ENCODE results near the gene MAP2K7.

The MAP2K7 gene

DNA sequence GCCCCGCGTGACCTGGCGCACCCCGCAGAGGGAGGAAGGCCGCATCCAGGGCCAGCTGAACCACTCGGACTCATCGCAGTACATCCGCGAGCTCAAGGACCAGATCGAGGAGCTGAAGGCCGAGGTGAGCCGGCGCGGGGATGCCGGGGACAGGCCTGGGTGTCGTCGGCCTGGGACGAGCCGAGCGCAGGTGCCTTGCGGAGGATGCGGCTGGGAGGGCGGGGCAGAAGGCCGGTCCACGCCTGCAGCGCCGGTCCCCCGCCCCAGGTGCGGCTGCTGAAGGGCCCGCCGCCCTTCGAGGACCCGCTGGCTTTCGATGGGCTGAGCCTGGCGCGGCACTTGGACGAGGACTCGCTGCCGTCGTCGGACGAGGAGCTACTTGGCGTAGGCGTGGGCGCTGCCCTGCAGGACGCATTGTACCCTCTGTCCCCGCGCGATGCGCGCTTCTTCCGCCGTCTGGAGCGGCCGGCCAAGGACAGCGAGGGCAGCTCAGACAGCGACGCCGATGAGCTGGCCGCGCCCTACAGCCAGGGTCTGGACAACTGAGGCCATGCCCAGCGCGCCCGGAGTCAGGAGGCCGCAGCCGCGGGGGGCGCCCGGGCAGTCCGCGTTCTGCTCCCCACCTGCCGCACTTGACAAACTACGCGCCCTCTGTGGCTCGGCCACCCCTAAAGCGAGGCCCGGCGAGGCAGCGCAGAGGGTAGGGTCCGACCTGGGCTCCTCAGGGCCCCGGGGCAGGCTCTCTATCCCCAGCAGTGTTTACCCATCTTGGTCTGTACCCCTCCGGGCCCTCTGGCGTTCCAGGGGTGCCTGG lies 40.3 kb upstream of the MAP2K7 start:
- H3K4me3 ChIP-seq (ENCODE audit: control insufficient read depth, low read depth, low read length): no peak overlapping the region
- DNase-seq (ENCODE audit: low read depth): no peak
- TF ChIP-seq, protein P1, sequence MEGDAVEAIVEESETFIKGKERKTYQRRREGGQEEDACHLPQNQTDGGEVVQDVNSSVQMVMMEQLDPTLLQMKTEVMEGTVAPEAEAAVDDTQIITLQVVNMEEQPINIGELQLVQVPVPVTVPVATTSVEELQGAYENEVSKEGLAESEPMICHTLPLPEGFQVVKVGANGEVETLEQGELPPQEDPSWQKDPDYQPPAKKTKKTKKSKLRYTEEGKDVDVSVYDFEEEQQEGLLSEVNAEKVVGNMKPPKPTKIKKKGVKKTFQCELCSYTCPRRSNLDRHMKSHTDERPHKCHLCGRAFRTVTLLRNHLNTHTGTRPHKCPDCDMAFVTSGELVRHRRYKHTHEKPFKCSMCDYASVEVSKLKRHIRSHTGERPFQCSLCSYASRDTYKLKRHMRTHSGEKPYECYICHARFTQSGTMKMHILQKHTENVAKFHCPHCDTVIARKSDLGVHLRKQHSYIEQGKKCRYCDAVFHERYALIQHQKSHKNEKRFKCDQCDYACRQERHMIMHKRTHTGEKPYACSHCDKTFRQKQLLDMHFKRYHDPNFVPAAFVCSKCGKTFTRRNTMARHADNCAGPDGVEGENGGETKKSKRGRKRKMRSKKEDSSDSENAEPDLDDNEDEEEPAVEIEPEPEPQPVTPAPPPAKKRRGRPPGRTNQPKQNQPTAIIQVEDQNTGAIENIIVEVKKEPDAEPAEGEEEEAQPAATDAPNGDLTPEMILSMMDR (IDR thresholded peaks at IDR 0.05; ENCODE audit: control insufficient read depth, insufficient read depth, low read depth, low read length, missing control alignments): no peak

DNA sequence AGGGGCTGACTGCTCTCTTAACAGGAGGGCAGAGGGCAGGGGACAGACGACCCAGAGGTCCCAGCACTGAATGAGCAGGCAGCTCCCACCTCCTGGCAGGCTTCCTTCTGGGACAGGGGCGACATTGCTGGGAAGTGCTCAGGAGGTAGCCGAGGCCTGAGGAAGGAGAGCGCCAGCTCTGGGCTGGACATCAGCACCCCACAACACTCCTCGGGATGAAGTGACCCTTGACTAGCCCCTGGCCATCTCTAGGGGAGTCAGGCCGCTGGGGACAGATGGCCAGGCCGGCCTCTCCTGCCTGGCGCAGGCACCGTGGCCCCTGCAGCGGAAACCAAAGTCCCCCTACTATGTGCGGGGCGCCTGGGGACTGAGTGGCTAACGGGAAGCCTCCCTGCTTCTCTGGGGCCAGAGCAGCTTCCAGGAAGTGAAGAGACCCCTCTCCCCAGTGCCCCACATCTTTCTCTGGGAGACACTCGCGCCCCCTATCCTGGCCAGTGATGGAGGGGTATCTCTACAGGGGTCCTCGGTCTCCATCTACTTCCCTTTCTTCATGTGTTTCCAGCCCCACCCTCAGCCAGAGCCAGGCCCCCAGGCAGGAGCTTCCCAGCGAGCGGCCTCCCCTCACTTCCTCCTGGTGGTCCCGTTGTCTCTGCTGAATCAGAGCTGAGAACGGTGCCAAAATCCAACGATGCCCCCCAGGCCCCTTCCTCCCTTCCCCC lies 39.5 kb upstream of the MAP2K7 start:
- TF ChIP-seq, protein P1 (IDR thresholded peaks at IDR 0.05; ENCODE audit: control insufficient read depth, insufficient read depth, low read depth, low read length, missing control alignments): no peak
- DNase-seq (ENCODE audit: low read depth): no peak
- H3K4me3 ChIP-seq (ENCODE audit: control insufficient read depth, low read depth, low read length): no peak overlapping the region

DNA sequence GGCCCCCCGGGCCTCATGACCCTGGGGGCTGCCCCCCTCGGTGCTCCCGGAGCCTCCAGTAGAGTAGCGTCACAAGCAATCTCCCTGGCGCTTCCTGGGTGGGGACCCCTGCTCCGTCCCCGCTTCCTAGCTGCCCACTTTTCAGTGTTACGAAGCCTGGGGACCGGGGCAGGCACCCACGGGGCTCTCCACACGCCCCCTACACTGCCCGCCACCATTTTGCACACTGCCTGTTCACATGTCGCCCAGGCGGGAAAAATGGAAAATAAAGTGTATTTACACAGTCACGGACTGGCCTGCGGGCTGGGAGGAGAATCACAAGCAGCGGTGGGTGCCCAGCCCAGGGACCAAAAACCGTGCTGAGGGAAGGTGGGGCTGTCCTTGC lies 39.0 kb upstream of the MAP2K7 start:
- TF ChIP-seq, protein P1 (IDR thresholded peaks at IDR 0.05; ENCODE audit: control insufficient read depth, insufficient read depth, low read depth, low read length, missing control alignments): no peak
- DNase-seq (ENCODE audit: low read depth): no peak
- H3K4me3 ChIP-seq (ENCODE audit: control insufficient read depth, low read depth, low read length): no peak overlapping the region

DNA sequence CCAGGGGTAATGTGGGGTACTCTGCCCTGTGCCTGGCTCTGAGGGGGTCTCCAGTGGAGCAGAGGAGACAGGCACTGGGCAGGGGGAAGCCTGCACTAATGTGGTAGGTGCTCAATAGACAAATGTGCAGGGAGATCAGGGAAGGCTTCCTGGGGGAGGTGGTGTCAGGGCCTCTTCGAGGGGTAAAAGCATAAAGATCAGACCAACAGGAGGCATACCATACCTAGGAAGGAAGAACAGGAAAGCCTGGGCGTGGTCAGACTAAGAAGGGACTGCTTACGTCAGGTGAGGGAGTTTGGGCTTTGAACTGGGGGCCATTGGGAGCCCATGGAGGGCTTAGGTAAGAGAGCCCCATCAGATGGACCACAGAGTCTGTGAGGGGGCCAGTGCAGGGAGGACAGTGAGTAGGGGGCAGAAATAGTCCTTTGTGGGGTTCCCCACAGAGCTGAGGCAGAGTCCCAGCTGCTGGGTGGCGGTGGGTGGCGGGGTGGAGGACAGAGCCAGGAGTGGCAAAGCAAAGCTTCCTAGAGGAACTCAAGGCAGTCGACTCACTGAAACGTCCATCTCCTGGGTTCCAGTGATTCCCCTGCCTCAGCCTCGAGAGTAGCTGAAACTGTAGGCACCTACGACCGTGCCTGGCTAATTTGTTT lies 38.3 kb upstream of the MAP2K7 start:
- no peak overlapping the region for H3K4me3 ChIP-seq (ENCODE audit: control insufficient read depth, low read depth, low read length)
- TF ChIP-seq, protein P1 (IDR thresholded peaks at IDR 0.05; ENCODE audit: control insufficient read depth, insufficient read depth, low read depth, low read length, missing control alignments): no peak
- DNase-seq (ENCODE audit: low read depth): no peak

DNA sequence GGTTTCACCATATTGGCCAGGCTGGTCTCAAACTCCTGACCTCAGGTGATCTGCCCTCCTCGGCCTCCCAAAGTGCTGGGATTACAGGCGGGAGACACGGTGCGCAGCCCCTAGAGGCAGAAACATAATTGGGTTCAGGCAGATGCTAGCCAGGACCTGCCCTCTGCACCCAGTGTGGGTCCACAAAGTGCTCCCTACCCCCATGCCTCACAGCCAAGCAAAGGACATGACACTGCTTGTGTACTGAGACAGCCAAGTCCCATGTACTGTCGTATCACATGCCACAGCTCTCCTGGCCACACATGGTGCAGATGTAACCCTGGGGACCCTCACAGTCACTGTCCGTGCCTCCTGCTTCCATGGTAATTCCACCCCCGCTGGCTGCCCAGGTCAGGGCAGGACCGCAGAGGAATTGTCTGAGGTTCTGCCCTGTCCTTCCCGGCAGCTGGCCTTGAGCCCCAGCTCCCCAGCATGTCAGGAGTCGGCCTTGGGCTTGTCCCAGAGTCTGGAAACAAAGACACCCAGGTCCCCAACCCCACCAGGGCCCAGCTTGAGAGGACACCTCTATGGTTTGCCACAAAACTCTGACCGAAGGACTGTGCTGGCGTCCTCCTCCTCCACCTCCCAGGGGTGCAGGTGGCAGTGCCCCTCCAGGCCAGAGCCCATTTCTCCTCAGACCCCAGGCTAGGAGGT lies 37.1 kb upstream of the MAP2K7 start:
- DNase-seq (ENCODE audit: low read depth): no peak
- TF ChIP-seq, protein P1 (IDR thresholded peaks at IDR 0.05; ENCODE audit: control insufficient read depth, insufficient read depth, low read depth, low read length, missing control alignments): no peak
- no peak overlapping the region for H3K4me3 ChIP-seq (ENCODE audit: control insufficient read depth, low read depth, low read length)

Data from AG09309 (cell line).